ENCODE data around the gene ACBD5.
"Not testable (repeated sequence)": the region's sequence is repeated elsewhere in the genome, so short reads cannot be mapped to it uniquely, and the experiment has no call there.

ACBD5 gene

GRCh38 chr10:27240212-27241009, at the start of gene ACBD5:
Gene ACBD5, minus strand, starts transcription at chr10:27240797. Its CDS starts 109 bp downstream, at chr10:27240688.
- DNase-seq (ENCODE audit: low spot score): peak; percentile 89

- DNase-seq (ENCODE audit: low spot score): peak; percentile 7
These were observed 44.5 kb upstream of the ACBD5 start for GRCh38 chr10:27285093-27285492.

GRCh38 chr10:27276581-27276980, 36.0 kb upstream of the ACBD5 start:
- no peak for DNase-seq (ENCODE audit: low spot score)

GRCh38 chr10:27266025-27266424, 25.4 kb upstream of the ACBD5 start:
- not testable (repeated sequence) for DNase-seq (ENCODE audit: low spot score)

GRCh38 chr10:27262788-27263187, 22.2 kb upstream of the ACBD5 start:
- not testable (repeated sequence) for DNase-seq (ENCODE audit: low spot score)

- peak; percentile 28 for DNase-seq (ENCODE audit: low spot score)
These were observed 18.5 kb upstream of the ACBD5 start for GRCh38 chr10:27258838-27259812.

- no peak for DNase-seq (ENCODE audit: low spot score)
These were observed 17.9 kb upstream of the ACBD5 start for GRCh38 chr10:27258492-27258837.

GRCh38 chr10:27256299-27257189, 15.9 kb upstream of the ACBD5 start:
- DNase-seq (ENCODE audit: low spot score): no peak

- no peak for DNase-seq (ENCODE audit: low spot score)
These were observed 13.0 kb upstream of the ACBD5 start for GRCh38 chr10:27253576-27253975.

- peak; percentile 54 for DNase-seq (ENCODE audit: low spot score)
These were observed 11.8 kb upstream of the ACBD5 start for GRCh38 chr10:27252267-27253000.

- DNase-seq (ENCODE audit: low spot score): no peak
These were observed 11.0 kb upstream of the ACBD5 start for GRCh38 chr10:27251554-27251953.

GRCh38 chr10:27248215-27248614, 7.6 kb upstream of the ACBD5 start:
- DNase-seq (ENCODE audit: low spot score): no peak

- no peak for DNase-seq (ENCODE audit: low spot score)
These were observed 6.8 kb upstream of the ACBD5 start for GRCh38 chr10:27247441-27247840.

- DNase-seq (ENCODE audit: low spot score): no peak
These were observed 6.4 kb upstream of the ACBD5 start for GRCh38 chr10:27247006-27247405.

GRCh38 chr10:27245836-27246235, 5.2 kb upstream of the ACBD5 start:
- DNase-seq (ENCODE audit: low spot score): no peak

GRCh38 chr10:27244976-27245375, 4.4 kb upstream of the ACBD5 start:
- no peak for DNase-seq (ENCODE audit: low spot score)

- peak; percentile 63 for DNase-seq (ENCODE audit: low spot score)
These were observed 2.5 kb upstream of the ACBD5 start for GRCh38 chr10:27242951-27243551.

GRCh38 chr10:27242473-27242950, 1.9 kb upstream of the ACBD5 start:
- no peak for DNase-seq (ENCODE audit: low spot score)

GRCh38 chr10:27241652-27242472, 1.3 kb upstream of the ACBD5 start:
- peak; percentile 95 for DNase-seq (ENCODE audit: low spot score)
